HepG2 (cell line): ENCODE results near the gene IFNLR1. TPM values are rescaled to one million over a fixed set of nuclear protein-coding genes. Genes with fewer than 3 reads are reported as not detected.
A peak's percentile ranks its signal among the peaks of the same experiment; 100 is the strongest.

ENCODE experiments used
- ATAC-seq: fragments of 200-7000 bp; cut with Tn5 transposase; 3 replicates; pipeline ENCODE4 v1.9.1; 2020; ENCODE audit warnings: mild to moderate bottlenecking, moderate library complexity
- BruUV-seq: library from RNA; stranded (reverse); fragments of 400-500 nt; replicated peaks from 2 replicates; lab custom pipeline; 2021; lab: Mats Ljungman, UMichigan
- CTCF ChIA-PET: fragments of 300-600 bp; formaldehyde crosslinking; extraction: SDS; loops from one replicate; lab custom pipeline; 2021; ENCODE audit warnings: low total read pairs, inconsistent platforms, low intra/inter-chr PET ratio; lab: Yijun Ruan, JAX
- POLR2A ChIA-PET: fragments of 350-600 bp; sonication (Branson Sonifier 250); formaldehyde crosslinking; loops from one replicate; lab custom pipeline; 2020; ENCODE audit warnings: antibody characterized with exemption, inconsistent platforms; lab: Yijun Ruan, JAX
- DNase-seq: peaks from one replicate; pipeline ENCODE4 v3.0.0-alpha.2; 2015; ENCODE audit warnings: low spot score
- FAIRE-seq: peaks from 3 replicates; lab custom pipeline; 2011; peaks lifted over from hg19 to GRCh38; lab: Jason Lieb, UNC
- H2AFZ ChIP-seq: one replicate; pipeline ENCODE4 v1.6.1; 2011; ENCODE audit warnings: low read length, inconsistent platforms
- H3K27ac ChIP-seq: fragments of 300-600 bp; 3 replicates; pipeline ENCODE4 v1.8.0; 2011; ENCODE audit warnings: mixed run types, mild to moderate bottlenecking, mixed read lengths, low read length, inconsistent platforms; ENCODE audit not compliant: insufficient read depth; ENCODE audit errors: extremely low read length
- H3K27me3 ChIP-seq, 2 experiments: fragments of 200-600 bp in 1 of 2; 2 replicates in 1 of 2; 3 replicates in 1 of 2; pipeline versions ENCODE4 v1.6.0 to v1.8.0; 2011; ENCODE audit warnings: low read length in 2 of 2, mild to moderate bottlenecking in 2 of 2, moderate library complexity in 2 of 2, inconsistent platforms in 1 of 2; ENCODE audit not compliant: insufficient read depth in 2 of 2, control insufficient read depth in 1 of 2
- H3K36me3 ChIP-seq, 2 experiments: fragments of 200-600 bp in 1 of 2; replicated peaks in 1 of 2; 2 replicates in 1 of 2; 3 replicates in 1 of 2; pipeline versions ENCODE4 v1.5.1 to v1.8.0; 2011; ENCODE audit warnings: low read length in 2 of 2, inconsistent platforms in 1 of 2; ENCODE audit not compliant: insufficient read depth in 2 of 2, control insufficient read depth in 1 of 2
- H3K4me1 ChIP-seq: 2 replicates; pipeline ENCODE4 v1.5.1; 2012; ENCODE audit warnings: low read length, inconsistent platforms; ENCODE audit not compliant: insufficient read depth
- H3K4me2 ChIP-seq: 2 replicates; pipeline ENCODE4 v1.6.0; 2011; ENCODE audit warnings: low read depth, low read length, inconsistent platforms
- H3K4me3 ChIP-seq, 3 experiments: fragments of 200-600 bp in 1 of 3; sonication (generic), shearing (Covaris generic) in 1 of 3; replicated peaks in 1 of 3; 2 replicates each; pipeline ENCODE4 v1.5.1; 2011 to 2016; ENCODE audit warnings: low read length in 3 of 3, inconsistent platforms in 2 of 3, low read depth in 2 of 3, mild to moderate bottlenecking in 2 of 3, control low read depth in 1 of 3, mixed read lengths in 1 of 3; ENCODE audit not compliant: insufficient read depth in 1 of 3
- H3K79me2 ChIP-seq: one replicate; pipeline ENCODE4 v1.6.1; 2011; ENCODE audit warnings: low read length, inconsistent platforms; ENCODE audit not compliant: insufficient read depth
- H3K9ac ChIP-seq: 2 replicates; pipeline ENCODE4 v1.6.0; 2011; ENCODE audit warnings: mild to moderate bottlenecking, low read depth, low read length, inconsistent platforms; ENCODE audit not compliant: insufficient read depth
- H3K9me3 ChIP-seq: 2 replicates; pipeline ENCODE4 v1.5.1; 2012; ENCODE audit warnings: mild to moderate bottlenecking, low read length
- H4K20me1 ChIP-seq: 2 replicates; pipeline ENCODE4 v1.6.0; 2011; ENCODE audit warnings: inconsistent platforms, mild to moderate bottlenecking, low read length, moderate library complexity; ENCODE audit not compliant: insufficient read depth
- HDAC1 ChIP-seq: sonication (generic); formaldehyde crosslinking; IDR thresholded peaks from 2 replicates; pipeline ENCODE4 v1.5.1; 2020; ENCODE audit warnings: mild to moderate bottlenecking, missing genetic modification reagents
- HNF4G ChIP-seq, 2 experiments: sonication (generic) in 1 of 2; formaldehyde crosslinking in 1 of 2; IDR thresholded peaks; 2 replicates each; pipeline versions ENCODE4 v1.4.0 to v1.6.1; 2011 to 2020; ENCODE audit warnings: borderline replicate concordance in 2 of 2, low read depth in 2 of 2, mild to moderate bottlenecking in 2 of 2, low read length in 1 of 2, missing genetic modification reagents in 1 of 2, moderate library complexity in 1 of 2
- MBD4 ChIP-seq: IDR thresholded peaks from 2 replicates; pipeline ENCODE4 v1.6.1; 2012; ENCODE audit warnings: low read length, inconsistent platforms, borderline replicate concordance
- SNRNP70 ChIP-seq: fragments of 200-400 bp; formaldehyde crosslinking; IDR thresholded peaks from 2 replicates; pipeline ENCODE4 v1.6.1; 2017; ENCODE audit warnings: mild to moderate bottlenecking, low read depth, low read length, moderate library complexity
- SRF ChIP-seq: IDR thresholded peaks from 2 replicates; pipeline ENCODE4 v1.6.1; 2011; ENCODE audit warnings: mild to moderate bottlenecking, low read depth, low read length, moderate library complexity
- ZNF326 ChIP-seq: sonication (generic); formaldehyde crosslinking; IDR thresholded peaks from 2 replicates; pipeline ENCODE4 v1.4.0; 2020; ENCODE audit warnings: missing genetic modification reagents, borderline replicate concordance
- WGBS: methylation state at CpG from one replicate; pipeline ENCODE4 v1.1.6; 2017; ENCODE audit warnings: low lambda C conversion rate; 5-methylcytosine and 5-hydroxymethylcytosine counted together
- in situ Hi-C: cut with HindIII; loops from 2 replicates; pipeline ENCODE4 v1.10.0; 2017; ENCODE audit warnings: low pct_unique_long_range_greater_than_20kb; ENCODE audit not compliant: extremely low pct_ligation_motif_present
- intact Hi-C: fragments of 100-400 bp; cut with micrococcal nuclease; formaldehyde crosslinking; loops from one replicate; pipeline ENCODE4 v1.10.0; 2022; ENCODE audit not compliant: unreplicated experiment
- polyA plus RNA-seq, 8 experiments: library from polyadenylated mRNA; depleted of rRNA in 3 of 8; stranded (reverse) in 7 of 8; unstranded in 1 of 8; fragments of >200 nt; fragmentation: Illumina TruSeq in 4 of 8; extraction: Trizol in 4 of 8; gene quantifications; 2 replicates each; pipeline versions ENCODE4 v1.2.1 to v1.2.3, GENCODE V29; 2011 to 2016; ENCODE audit warnings: low read depth in 4 of 8, missing spikeins in 1 of 8, mixed read lengths in 1 of 8; ENCODE audit not compliant: insufficient read depth in 1 of 8
- total RNA-seq, 5 experiments: library from RNA; depleted of rRNA; stranded (reverse); fragments of >200 nt; fragmentation: Illumina TruSeq; extraction: Trizol; gene quantifications; 2 replicates each; pipeline ENCODE4 v1.2.3, GENCODE V29; 2016; ENCODE audit warnings: low read depth in 1 of 5
- TF ChIP-seq, protein P1 (sequence below): sonication (generic); formaldehyde crosslinking; IDR thresholded peaks from 2 replicates; pipeline ENCODE4 v1.9.0; 2021; ENCODE audit warnings: mild to moderate bottlenecking, missing genetic modification reagents
- TF ChIP-seq, protein P2 (sequence below): sonication (generic); formaldehyde crosslinking; IDR thresholded peaks from 2 replicates; pipeline ENCODE4 v1.4.0; 2020; ENCODE audit warnings: missing genetic modification reagents

The IFNLR1 gene
- total and polyA plus RNA-seq, 2 of the 13 experiments (the other 11 are each of a cell fraction or from before 2014, with no cell fraction given) = 3.8 to 8.5 TPM

DNA sequence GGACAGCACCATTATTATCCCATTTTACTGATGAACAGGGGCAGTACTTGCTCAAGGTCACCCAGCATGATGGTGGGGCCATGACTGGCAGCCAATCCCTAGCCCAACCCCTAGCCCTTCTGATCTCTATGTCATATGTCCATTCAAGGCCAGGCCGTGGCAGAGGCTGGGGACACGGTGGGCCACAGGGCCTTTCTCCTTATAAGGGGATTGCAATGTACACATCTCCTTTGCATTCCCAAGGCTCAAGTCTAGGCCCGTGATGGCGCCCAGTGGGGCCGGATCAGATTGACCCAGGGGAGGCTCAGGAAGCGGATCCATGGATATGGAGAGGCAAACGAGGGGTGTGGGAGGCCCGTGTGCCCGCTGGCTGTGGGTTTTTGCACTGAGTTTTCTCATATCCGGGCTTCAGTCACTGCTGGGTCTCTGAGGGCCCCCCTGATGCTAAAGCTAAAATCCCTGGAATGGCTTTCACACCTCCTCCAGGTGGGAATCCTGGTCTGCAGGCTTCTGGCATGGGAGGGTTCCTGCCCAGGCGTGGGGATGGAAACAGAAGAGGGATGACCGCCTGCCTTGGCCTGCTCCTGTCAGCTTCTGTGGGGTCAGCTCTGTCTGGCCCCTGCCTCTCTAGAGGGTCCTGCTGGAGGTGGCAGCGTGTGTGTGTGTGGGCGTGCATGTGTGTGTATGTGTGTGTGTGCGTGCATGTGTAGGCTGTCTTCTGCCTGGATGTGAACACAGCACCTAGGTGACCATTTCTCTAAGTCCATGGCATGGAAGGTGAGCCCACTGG lies 77.2 kb downstream of the IFNLR1 start:
- Histone ChIP-seq H3K36me3 (no peaks in the 10 kb centered on the region; a peak in 1 of 5 replicates), H3K9me3 (no peaks in the 10 kb centered on the region), H2AFZ (no peak overlapping the region), H3K9ac (no peak overlapping the region), H3K27me3 (peaks cover 0 to 1% of the 10 kb centered on the region in 2 experiments; a peak in 1 of 5 replicates), H3K4me2 (peak overlapping the region; percentile 96), H3K27ac (no peak overlapping the region), H3K79me2 (peaks cover 6% of the 10 kb centered on the region), H3K4me3 (no peak overlapping the region; a peak in 2 of 6 replicates), H4K20me1 (no peaks in the 10 kb centered on the region), H3K4me1 (peaks cover 99% of the 10 kb centered on the region)
- DNase-seq = no peak
- CTCF ChIA-PET = no interaction called here
- intact Hi-C loops (loop anchor here (5.0 kb wide), 1 partner anchor 77 kb away; the partner anchor contains the start of gene IFNLR1), in situ Hi-C loops (loop anchor here (5.0 kb wide), 1 partner anchor 38 kb away; no protein-coding TSS in a partner anchor)
- BruUV-seq = no TSS peak
- POLR2A ChIA-PET = interaction anchor here (1.4 to 3.6 kb wide), 2 partner anchors 9 to 11 kb away, joined by 6 to 44 read pairs; no protein-coding TSS in a partner anchor
- no peak for FAIRE-seq
- ATAC-seq = no peak
- 53% methylated on average over 11 of the region's 15 CpGs for WGBS
- TF ChIP-seq SRF (peak; percentile 91), HNF4G (IDR thresholded peaks at IDR 0.05; ENCODE audit: borderline replicate concordance, low read depth, low read length) (no peak), HNF4G (CRISPR knock-in tag; IDR thresholded peaks at IDR 0.05; ENCODE audit: borderline replicate concordance, low read depth) (no peak), SNRNP70 (no peak), HDAC1 (CRISPR knock-in tag) (no peak), ZNF326 (no peak), MBD4 (no peak)
- TF ChIP-seq, protein P1, sequence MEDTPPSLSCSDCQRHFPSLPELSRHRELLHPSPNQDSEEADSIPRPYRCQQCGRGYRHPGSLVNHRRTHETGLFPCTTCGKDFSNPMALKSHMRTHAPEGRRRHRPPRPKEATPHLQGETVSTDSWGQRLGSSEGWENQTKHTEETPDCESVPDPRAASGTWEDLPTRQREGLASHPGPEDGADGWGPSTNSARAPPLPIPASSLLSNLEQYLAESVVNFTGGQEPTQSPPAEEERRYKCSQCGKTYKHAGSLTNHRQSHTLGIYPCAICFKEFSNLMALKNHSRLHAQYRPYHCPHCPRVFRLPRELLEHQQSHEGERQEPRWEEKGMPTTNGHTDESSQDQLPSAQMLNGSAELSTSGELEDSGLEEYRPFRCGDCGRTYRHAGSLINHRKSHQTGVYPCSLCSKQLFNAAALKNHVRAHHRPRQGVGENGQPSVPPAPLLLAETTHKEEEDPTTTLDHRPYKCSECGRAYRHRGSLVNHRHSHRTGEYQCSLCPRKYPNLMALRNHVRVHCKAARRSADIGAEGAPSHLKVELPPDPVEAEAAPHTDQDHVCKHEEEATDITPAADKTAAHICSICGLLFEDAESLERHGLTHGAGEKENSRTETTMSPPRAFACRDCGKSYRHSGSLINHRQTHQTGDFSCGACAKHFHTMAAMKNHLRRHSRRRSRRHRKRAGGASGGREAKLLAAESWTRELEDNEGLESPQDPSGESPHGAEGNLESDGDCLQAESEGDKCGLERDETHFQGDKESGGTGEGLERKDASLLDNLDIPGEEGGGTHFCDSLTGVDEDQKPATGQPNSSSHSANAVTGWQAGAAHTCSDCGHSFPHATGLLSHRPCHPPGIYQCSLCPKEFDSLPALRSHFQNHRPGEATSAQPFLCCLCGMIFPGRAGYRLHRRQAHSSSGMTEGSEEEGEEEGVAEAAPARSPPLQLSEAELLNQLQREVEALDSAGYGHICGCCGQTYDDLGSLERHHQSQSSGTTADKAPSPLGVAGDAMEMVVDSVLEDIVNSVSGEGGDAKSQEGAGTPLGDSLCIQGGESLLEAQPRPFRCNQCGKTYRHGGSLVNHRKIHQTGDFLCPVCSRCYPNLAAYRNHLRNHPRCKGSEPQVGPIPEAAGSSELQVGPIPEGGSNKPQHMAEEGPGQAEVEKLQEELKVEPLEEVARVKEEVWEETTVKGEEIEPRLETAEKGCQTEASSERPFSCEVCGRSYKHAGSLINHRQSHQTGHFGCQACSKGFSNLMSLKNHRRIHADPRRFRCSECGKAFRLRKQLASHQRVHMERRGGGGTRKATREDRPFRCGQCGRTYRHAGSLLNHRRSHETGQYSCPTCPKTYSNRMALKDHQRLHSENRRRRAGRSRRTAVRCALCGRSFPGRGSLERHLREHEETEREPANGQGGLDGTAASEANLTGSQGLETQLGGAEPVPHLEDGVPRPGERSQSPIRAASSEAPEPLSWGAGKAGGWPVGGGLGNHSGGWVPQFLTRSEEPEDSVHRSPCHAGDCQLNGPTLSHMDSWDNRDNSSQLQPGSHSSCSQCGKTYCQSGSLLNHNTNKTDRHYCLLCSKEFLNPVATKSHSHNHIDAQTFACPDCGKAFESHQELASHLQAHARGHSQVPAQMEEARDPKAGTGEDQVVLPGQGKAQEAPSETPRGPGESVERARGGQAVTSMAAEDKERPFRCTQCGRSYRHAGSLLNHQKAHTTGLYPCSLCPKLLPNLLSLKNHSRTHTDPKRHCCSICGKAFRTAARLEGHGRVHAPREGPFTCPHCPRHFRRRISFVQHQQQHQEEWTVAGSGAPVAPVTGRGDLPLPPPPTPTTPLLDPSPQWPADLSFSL (CRISPR knock-in tag) = 0 out of 2 replicates have a peak, but pooled peaks have one; percentile 17
- TF ChIP-seq, protein P2, sequence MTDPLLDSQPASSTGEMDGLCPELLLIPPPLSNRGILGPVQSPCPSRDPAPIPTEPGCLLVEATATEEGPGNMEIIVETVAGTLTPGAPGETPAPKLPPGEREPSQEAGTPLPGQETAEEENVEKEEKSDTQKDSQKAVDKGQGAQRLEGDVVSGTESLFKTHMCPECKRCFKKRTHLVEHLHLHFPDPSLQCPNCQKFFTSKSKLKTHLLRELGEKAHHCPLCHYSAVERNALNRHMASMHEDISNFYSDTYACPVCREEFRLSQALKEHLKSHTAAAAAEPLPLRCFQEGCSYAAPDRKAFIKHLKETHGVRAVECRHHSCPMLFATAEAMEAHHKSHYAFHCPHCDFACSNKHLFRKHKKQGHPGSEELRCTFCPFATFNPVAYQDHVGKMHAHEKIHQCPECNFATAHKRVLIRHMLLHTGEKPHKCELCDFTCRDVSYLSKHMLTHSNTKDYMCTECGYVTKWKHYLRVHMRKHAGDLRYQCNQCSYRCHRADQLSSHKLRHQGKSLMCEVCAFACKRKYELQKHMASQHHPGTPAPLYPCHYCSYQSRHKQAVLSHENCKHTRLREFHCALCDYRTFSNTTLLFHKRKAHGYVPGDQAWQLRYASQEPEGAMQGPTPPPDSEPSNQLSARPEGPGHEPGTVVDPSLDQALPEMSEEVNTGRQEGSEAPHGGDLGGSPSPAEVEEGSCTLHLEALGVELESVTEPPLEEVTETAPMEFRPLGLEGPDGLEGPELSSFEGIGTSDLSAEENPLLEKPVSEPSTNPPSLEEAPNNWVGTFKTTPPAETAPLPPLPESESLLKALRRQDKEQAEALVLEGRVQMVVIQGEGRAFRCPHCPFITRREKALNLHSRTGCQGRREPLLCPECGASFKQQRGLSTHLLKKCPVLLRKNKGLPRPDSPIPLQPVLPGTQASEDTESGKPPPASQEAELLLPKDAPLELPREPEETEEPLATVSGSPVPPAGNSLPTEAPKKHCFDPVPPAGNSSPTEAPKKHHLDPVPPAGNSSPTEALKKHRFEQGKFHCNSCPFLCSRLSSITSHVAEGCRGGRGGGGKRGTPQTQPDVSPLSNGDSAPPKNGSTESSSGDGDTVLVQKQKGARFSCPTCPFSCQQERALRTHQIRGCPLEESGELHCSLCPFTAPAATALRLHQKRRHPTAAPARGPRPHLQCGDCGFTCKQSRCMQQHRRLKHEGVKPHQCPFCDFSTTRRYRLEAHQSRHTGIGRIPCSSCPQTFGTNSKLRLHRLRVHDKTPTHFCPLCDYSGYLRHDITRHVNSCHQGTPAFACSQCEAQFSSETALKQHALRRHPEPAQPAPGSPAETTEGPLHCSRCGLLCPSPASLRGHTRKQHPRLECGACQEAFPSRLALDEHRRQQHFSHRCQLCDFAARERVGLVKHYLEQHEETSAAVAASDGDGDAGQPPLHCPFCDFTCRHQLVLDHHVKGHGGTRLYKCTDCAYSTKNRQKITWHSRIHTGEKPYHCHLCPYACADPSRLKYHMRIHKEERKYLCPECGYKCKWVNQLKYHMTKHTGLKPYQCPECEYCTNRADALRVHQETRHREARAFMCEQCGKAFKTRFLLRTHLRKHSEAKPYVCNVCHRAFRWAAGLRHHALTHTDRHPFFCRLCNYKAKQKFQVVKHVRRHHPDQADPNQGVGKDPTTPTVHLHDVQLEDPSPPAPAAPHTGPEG = no peak
